UCSD-AML1 (cell line): ENCODE measurements around the gene ENOX1.
"Not testable (repeated sequence)": the region's sequence is repeated elsewhere in the genome, so short reads cannot be mapped to it uniquely, and the experiment has no call there.

Source experiments
- DNase-seq: peaks from one replicate; lab custom pipeline; 2025; ENCODE audit not compliant: unreplicated experiment; lab: John Stamatoyannopoulos, UW

Gene ENOX1

DNA sequence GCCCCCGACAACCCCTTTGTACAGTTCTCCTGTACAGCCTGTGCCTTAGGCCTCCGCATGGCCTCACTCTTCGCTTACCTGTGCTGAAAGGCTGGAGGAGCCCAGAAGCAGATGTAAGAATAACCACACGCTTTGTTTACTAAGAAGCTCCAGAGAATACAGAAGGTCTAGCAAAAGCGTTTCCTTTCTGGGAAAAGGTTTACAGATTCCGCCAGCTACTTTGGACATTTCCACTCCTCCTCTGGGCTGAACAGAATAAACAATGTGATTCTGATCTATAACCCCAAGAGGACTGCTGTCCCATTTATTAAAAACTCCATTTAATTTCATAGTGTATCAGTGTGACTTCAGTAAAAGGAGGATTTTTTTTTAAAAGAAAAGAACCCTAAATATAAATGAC, 424.2 kb downstream of the ENOX1 start:
- no peak for DNase-seq

DNA sequence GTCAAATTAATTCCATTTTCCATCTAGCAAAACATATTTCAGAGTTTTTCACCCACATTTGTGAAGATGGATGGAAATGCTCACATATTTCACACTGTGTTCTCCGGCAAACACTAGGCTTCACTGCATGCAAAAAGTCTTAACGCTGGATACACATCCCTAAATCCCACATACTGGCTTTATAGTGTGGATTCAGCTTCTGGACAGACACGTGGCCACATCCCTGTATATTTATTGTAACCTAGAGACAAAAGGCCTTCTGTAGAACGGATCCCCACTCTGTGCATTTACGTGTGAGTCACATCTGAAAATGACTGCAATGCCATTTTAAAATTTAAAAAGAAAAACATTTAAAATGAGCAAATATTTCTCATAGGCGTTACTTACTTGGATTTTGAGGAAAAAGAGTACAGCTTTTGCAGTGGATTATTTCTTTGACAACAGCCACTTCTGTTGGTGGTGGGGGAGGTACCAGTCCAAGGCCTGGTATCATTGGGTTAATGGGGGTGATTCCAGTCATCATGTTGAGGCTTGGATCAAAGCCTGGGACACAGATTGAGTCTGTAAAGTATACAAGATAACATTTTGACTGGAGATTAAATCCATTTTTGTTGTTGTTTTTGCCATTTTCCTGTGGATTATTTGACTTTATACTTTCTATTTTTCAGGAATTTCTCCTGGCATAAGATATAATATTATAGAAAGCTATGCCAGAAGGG, 425.7 kb downstream of the ENOX1 start:
- no peak for DNase-seq

- no peak for DNase-seq
Measured at GRCh38 chr13:43360171-43360570, 426.6 kb downstream of the ENOX1 start.

GRCh38 chr13:43359536-43359935, 427.2 kb downstream of the ENOX1 start:
- DNase-seq, result no peak

GRCh38 chr13:43357564-43357963, 429.2 kb downstream of the ENOX1 start:
- DNase-seq, result peak; percentile 54

DNA sequence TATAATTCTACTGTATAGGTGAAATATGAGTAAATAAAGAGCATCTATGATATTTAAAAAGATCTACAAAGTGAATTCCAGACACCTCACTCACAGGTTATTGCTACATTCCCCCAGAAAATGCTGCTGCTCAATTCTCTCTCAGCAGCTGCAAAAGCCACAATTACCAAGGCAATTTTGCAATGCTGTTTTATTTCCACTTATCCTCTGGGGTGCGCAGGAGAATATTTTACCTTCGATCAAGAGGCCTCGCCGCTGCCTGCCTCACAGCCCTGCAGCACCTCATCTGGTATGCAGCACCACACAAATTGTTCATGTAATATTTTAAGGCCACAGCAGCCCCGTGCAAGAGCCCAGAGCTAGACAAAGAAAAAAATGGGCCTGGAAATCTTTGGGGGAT, 430.2 kb downstream of the ENOX1 start:
- DNase-seq, result no peak

- DNase-seq, result no peak
Measured at GRCh38 chr13:43355774-43356173, 431.0 kb downstream of the ENOX1 start.

DNA sequence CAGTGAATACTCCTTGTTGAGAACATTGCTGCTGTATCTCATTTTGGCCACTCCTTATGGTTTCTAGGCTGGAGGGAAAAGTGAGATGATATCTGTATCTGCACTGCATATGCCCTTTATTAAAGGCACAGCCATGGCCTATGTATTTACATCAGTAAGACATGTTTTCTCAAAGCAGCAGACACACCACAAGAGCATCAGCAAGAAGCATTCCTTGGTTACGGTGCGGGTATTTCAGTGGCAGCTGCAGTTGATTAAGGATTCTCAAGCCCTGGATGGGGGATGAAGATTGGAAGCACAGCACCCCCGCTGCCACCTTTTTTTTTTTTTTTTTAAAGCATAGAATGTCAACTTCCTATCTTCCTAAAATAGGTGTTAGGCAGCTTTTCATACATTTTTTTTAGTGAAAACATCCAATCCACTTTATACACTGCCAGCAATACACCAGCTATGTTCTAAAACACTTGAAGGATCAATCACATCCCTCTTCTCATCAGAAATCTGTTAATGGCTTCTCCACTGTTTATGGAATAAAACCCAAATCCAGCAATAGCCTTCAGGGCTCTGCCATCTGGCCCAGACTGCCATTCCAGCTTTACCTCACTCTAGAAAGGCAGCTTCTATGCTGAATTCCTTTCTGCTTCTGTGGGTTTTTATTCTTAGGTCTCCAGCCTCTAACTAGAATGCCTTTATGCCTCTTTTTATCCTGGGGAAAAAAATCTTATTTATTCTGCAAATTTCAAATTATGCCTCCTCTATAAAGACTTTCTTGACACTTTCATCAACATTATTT, 432.4 kb downstream of the ENOX1 start:
- no peak for DNase-seq

DNA sequence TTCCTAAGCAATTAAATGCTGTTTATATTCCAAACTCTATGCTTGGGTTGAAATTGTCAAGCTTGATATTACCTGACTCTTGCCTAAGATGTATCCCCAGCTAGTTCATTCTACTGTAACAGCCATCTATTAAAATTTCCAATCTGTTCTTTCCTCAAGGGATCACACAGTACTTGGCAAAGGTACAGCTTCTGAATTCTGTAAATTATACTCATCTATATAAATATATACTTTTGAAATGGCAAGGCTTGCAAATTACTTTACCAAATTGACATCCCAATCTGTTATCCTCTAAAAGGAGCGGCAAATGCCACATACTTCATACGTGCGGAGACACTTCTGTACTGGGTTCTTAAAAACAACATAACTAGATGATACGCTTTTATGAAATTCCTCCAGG, 433.1 kb downstream of the ENOX1 start:
- DNase-seq, result no peak

GRCh38 chr13:43351612-43352011, 435.2 kb downstream of the ENOX1 start:
- DNase-seq, result not testable (repeated sequence)

- DNase-seq, result no peak
Measured at GRCh38 chr13:43348397-43348796, 438.4 kb downstream of the ENOX1 start.

- DNase-seq, result no peak
Measured at GRCh38 chr13:43347877-43348276, 438.9 kb downstream of the ENOX1 start.

- DNase-seq, result no peak
Measured at GRCh38 chr13:43346427-43346826, 440.3 kb downstream of the ENOX1 start.

- no peak for DNase-seq
Measured at GRCh38 chr13:43343645-43344044, 443.1 kb downstream of the ENOX1 start.

DNA sequence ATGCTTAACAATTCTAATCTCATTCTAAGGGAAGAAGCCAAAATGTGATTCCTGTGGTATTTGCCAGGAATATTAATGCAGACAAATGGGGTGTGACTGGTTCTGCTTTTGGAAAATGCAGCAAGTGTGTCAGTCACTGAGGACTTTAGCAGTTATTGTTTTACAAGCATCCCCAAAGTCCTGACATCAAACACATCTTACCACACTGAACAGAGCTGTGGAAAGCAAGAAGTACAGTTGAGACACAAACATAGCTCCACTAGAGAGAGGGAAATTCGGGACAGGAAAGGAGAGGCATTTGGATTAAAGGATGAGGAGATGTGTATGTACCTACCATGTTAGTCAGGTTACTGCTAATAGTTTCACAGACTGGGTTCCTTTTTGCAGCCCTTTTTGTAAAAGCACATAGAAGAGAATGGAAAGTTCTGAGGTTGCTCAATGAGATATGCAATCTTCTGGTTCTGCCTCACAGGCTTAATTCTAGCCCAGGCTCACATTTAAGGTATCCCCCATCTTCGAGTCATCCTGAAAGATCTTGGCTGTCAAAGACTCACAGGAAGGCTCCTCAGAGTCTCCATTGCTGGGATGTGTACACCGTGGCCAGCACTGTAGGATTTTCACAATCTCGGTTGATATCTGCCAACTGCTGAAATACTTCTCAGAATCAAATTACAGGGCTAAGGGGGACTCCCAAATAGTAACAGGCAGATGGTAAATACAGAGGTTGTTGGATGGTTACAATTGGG, 446.8 kb downstream of the ENOX1 start:
- no peak for DNase-seq

DNA sequence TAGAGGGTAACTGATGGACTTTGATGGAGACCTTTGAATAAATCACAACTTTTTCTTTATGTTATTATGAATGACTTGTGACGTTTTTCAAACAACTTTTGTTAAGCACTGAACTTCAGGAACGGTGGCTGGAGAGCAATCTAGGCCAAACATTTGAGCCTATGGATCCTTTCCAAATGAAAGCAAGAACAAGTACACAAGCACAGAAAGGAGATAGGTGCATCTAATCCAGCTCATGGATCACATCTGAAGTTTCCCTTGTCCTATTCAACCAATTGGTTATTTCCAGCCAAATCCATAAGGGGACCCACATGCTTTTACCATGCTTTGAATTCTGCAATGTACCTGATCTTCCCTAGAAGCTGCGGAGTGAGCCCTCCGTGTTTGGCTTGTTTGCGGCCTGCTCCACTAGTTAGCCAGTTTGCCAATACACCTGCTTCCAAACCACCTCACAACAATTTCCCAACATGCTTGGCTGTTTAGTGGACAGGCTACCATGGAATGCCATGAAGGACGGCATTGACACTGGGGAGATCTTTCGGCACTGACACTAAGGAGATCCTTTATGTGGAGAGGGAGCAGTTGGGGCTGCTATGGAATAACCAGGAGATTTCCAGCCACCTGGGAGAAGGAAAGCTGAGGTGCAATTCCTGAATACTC, 447.5 kb downstream of the ENOX1 start:
- no peak for DNase-seq

DNA sequence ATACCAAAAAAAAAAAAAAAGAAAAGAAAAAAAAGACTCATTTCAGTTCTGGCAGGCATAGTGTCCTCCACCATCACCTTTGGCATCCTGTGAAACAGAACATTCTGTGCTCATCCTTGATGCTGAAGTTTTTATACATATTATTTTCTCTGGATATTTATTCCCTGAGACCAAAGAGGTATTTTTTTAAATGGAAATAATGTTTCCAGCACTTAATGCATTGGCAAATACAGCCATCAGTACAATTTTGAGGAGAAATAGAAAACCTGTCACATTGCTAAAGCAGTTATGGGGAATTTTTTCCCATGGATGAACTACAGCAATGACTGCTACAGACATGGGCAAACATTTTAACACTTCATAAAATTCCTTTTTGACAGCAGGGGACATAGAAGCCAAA, 451.0 kb downstream of the ENOX1 start:
- DNase-seq, result no peak

- no peak for DNase-seq
Measured at GRCh38 chr13:43333176-43333575, 453.6 kb downstream of the ENOX1 start.

DNA sequence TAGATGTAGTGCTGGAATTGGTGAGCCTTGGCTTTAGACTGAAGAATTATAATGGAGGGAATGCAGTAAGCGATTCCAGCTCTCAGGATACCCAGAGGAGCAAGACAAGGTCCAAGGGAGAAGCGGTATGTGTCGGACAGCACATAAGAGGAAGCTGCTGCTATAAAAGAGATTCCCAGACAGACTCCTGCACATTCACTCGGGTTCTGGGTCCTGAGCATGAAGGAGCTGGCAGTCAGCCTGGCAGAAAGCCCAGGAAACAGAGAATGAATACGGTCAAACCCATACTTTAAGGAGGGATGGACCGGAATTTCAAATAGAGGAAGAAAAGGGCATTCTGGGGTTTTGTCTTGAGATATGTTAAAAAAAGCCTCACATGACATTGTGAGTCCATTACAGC, 455.1 kb downstream of the ENOX1 start:
- DNase-seq, result no peak

- no peak for DNase-seq
Measured at GRCh38 chr13:43329702-43330101, 457.1 kb downstream of the ENOX1 start.

GRCh38 chr13:43328907-43329306, 457.9 kb downstream of the ENOX1 start:
- DNase-seq, result no peak
